CD14-positive monocyte (primary cell): Measurements from ENCODE around the gene CDH4. TPM values are rescaled to one million over a fixed set of nuclear protein-coding genes. Genes with fewer than 3 reads are reported as not detected.

ENCODE experiments used
- DNase-seq, 3 donors: peaks; one replicate each; pipeline ENCODE4 v3.0.0-alpha.2; 2011 to 2022
- H2AFZ ChIP-seq: 2 replicates; pipeline ENCODE4 v1.6.0; 2012; ENCODE audit warnings: mild to moderate bottlenecking, low read depth, low read length, inconsistent platforms; ENCODE audit not compliant: insufficient read depth, poor library complexity, severe bottlenecking
- H3K27ac ChIP-seq, 2 donors: 1 replicate in 1 of 2; 2 replicates in 1 of 2; pipeline ENCODE4 v1.5.1; 2012 to 2013; ENCODE audit warnings: low read length in 2 of 2, control low read depth in 1 of 2, inconsistent platforms in 1 of 2, low read depth in 1 of 2, mild to moderate bottlenecking in 1 of 2
- H3K27me3 ChIP-seq, 2 donors: one replicate each; pipeline versions ENCODE4 v1.6.0 to v1.6.1; 2011 to 2013; ENCODE audit warnings: low read length in 2 of 2; ENCODE audit not compliant: control insufficient read depth in 2 of 2, insufficient read depth in 2 of 2
- H3K36me3 ChIP-seq, 2 donors: replicated peaks in 1 of 2; 1 replicate in 1 of 2; 2 replicates in 1 of 2; pipeline versions ENCODE4 v1.5.1 to v1.6.1; 2012 to 2013; ENCODE audit warnings: low read length in 2 of 2, control low read depth in 1 of 2, inconsistent platforms in 1 of 2, mild to moderate bottlenecking in 1 of 2; ENCODE audit not compliant: insufficient read depth in 2 of 2, control insufficient read depth in 1 of 2
- H3K4me1 ChIP-seq, 2 donors: 1 replicate in 1 of 2; 2 replicates in 1 of 2; pipeline versions ENCODE4 v1.5.1 to v1.6.1; 2012 to 2013; ENCODE audit warnings: low read length in 2 of 2, control low read depth in 1 of 2, inconsistent platforms in 1 of 2, mild to moderate bottlenecking in 1 of 2, moderate library complexity in 1 of 2; ENCODE audit not compliant: insufficient read depth in 2 of 2, control insufficient read depth in 1 of 2
- H3K4me2 ChIP-seq: replicated peaks from 2 replicates; pipeline ENCODE3; 2012; ENCODE audit warnings: low read length, moderate library complexity, mild to moderate bottlenecking; ENCODE audit not compliant: poor library complexity, severe bottlenecking; ENCODE audit errors: extremely low read depth
- H3K4me3 ChIP-seq, 3 experiments: fragments of 200-600 bp in 1 of 3; sonication (generic) in 1 of 3; replicated peaks in 1 of 3; 1 replicate in 2 of 3; 2 replicates in 1 of 3; pipeline ENCODE4 v1.5.1; 2011 to 2013; ENCODE audit warnings: low read length in 3 of 3, mild to moderate bottlenecking in 3 of 3, control low read depth in 2 of 3, low read depth in 2 of 3, inconsistent platforms in 1 of 3, moderate library complexity in 1 of 3
- H3K79me2 ChIP-seq: 2 replicates; pipeline ENCODE4 v1.6.0; 2012; ENCODE audit warnings: mild to moderate bottlenecking, control low read depth, inconsistent platforms, low read length, moderate library complexity; ENCODE audit not compliant: insufficient read depth
- H3K9ac ChIP-seq: 2 replicates; pipeline ENCODE4 v1.6.0; 2017; ENCODE audit warnings: low read length, mild to moderate bottlenecking; ENCODE audit not compliant: insufficient read depth, poor library complexity, severe bottlenecking
- H3K9me3 ChIP-seq, 2 donors: replicated peaks in 1 of 2; 1 replicate in 1 of 2; 2 replicates in 1 of 2; pipeline versions ENCODE4 v1.5.1 to v1.6.1; 2012 to 2013; ENCODE audit warnings: low read length in 2 of 2, control low read depth in 1 of 2; ENCODE audit not compliant: control insufficient read depth in 1 of 2, insufficient read depth in 1 of 2
- H4K20me1 ChIP-seq: 2 replicates; pipeline ENCODE4 v1.6.0; 2012; ENCODE audit warnings: mild to moderate bottlenecking, low read length, control low read depth, moderate library complexity; ENCODE audit not compliant: insufficient read depth
- H3K27ac Mint-ChIP-seq, 7 donors: one replicate each; pipeline ENCODE4 v1.8.0; 2020; ENCODE audit warnings: mild to moderate bottlenecking in 7 of 7, mixed read lengths in 7 of 7, moderate library complexity in 6 of 7, inconsistent platforms in 2 of 7
- H3K27me3 Mint-ChIP-seq, 3 donors: one replicate each; pipeline ENCODE4 v1.8.0; 2021 to 2022; ENCODE audit warnings: low read depth in 3 of 3, mild to moderate bottlenecking in 3 of 3, mixed read lengths in 3 of 3, moderate library complexity in 3 of 3, inconsistent platforms in 1 of 3
- H3K36me3 Mint-ChIP-seq, 2 donors: one replicate each; pipeline ENCODE4 v1.8.0; 2020; ENCODE audit warnings: mixed read lengths in 2 of 2, inconsistent platforms in 1 of 2, mild to moderate bottlenecking in 1 of 2
- H3K4me1 Mint-ChIP-seq: one replicate; pipeline ENCODE4 v1.8.0; 2020; ENCODE audit warnings: mild to moderate bottlenecking, mixed read lengths
- H3K4me3 Mint-ChIP-seq, 2 donors: one replicate each; pipeline ENCODE4 v1.8.0; 2020; ENCODE audit warnings: mild to moderate bottlenecking in 2 of 2, mixed read lengths in 2 of 2, moderate library complexity in 1 of 2
- H3K9me3 Mint-ChIP-seq, 7 donors: one replicate each; pipeline ENCODE4 v1.8.0; 2020 to 2022; ENCODE audit warnings: mixed read lengths in 7 of 7, mild to moderate bottlenecking in 6 of 7, moderate library complexity in 6 of 7, inconsistent platforms in 2 of 7
- CTCF ChIP-seq: fragments of 200-600 bp; IDR thresholded peaks from one replicate; pipeline ENCODE4 v1.8.0; 2022; ENCODE audit warnings: antibody characterized with exemption, mild to moderate bottlenecking
- WGBS: methylation state at CpG from one replicate; pipeline ENCODE4 v1.1.5; 2013; ENCODE audit warnings: missing lambda C conversion rate; ENCODE audit not compliant: insufficient coverage; 5-methylcytosine and 5-hydroxymethylcytosine counted together
- intact Hi-C, 2 donors: fragments of 100-400 bp; cut with micrococcal nuclease; formaldehyde crosslinking; loops; one replicate each; pipeline versions ENCODE4 v1.15.0 to v1.15.1; 2023
- polyA plus RNA-seq, 3 donors: library from polyadenylated mRNA; depleted of rRNA in 1 of 3; unstranded in 2 of 3; stranded (reverse) in 1 of 3; fragments of 300-500 nt in 2 of 3; fragments of >200 nt in 1 of 3; fragmentation: Illumina TruSeq in 2 of 3; gene quantifications; 1 replicate in 2 of 3; 2 replicates in 1 of 3; pipeline ENCODE4 v1.2.3, GENCODE V29; 2012 to 2021

Gene CDH4
- polyA plus RNA-seq, 3 donors, result not detected

- Histone ChIP-seq H3K9ac (no peak overlapping the region), H3K27me3 (no peaks in the 10 kb centered on the region), H3K79me2 (no peaks in the 10 kb centered on the region), H4K20me1 (peaks cover 7% of the 10 kb centered on the region), H3K4me3 (no peak overlapping the region), H3K4me2 (no peak overlapping the region), H3K36me3 (peaks cover 32 to 52% of the 10 kb centered on the region in 2 donors), H3K4me1 (peaks cover 5 to 12% of the 10 kb centered on the region in 2 donors), H2AFZ (no peak overlapping the region), H3K9me3 (peaks cover 0 to 16% of the 10 kb centered on the region in 2 donors), H3K27ac (no peak overlapping the region)
- no peak overlapping the region for H3K4me3 Mint-ChIP-seq
- intact Hi-C loops, result no loop called here
- peaks cover 0 to 2% (median 1%) of the 10 kb centered on the region in 3 donors for H3K27me3 Mint-ChIP-seq
- H3K36me3 Mint-ChIP-seq, result peaks cover 54 to 75% of the 10 kb centered on the region in 2 donors
- peaks cover 15% of the 10 kb centered on the region for H3K4me1 Mint-ChIP-seq
- DNase-seq, result no peak
- H3K27ac Mint-ChIP-seq, result no peak overlapping the region
- no peak for TF ChIP-seq CTCF
- H3K9me3 Mint-ChIP-seq, result peaks cover 2 to 13% (median 7%) of the 10 kb centered on the region in 7 donors
- 100% methylated on average over 5 of the region's 6 CpGs for WGBS
These were observed 733.0 kb downstream of the CDH4 start for GRCh38 chr20:61985096-61985495.

GRCh38 chr20:61986762-61987321 is 734.8 kb downstream of the CDH4 start:
- no peak for TF ChIP-seq CTCF
- H3K27ac ChIP-seq, result no peak overlapping the region
- no peak overlapping the region for H2AFZ ChIP-seq
- DNase-seq, result no peak
- H3K27me3 Mint-ChIP-seq, result peaks cover 0 to 2% (median 1%) of the 10 kb centered on the region in 3 donors
- H3K4me3 ChIP-seq, result no peak overlapping the region
- peaks cover 5 to 7% of the 10 kb centered on the region in 2 donors for H3K4me1 ChIP-seq
- no peaks in the 10 kb centered on the region for H3K27me3 ChIP-seq
- H3K36me3 Mint-ChIP-seq, result peaks cover 64 to 79% of the 10 kb centered on the region in 2 donors
- H3K9ac ChIP-seq, result no peak overlapping the region
- H4K20me1 ChIP-seq, result no peaks in the 10 kb centered on the region
- WGBS, result 98% methylated on average over 15 of the region's 16 CpGs
- no peak overlapping the region for H3K4me3 Mint-ChIP-seq
- H3K4me2 ChIP-seq, result no peak overlapping the region
- H3K4me1 Mint-ChIP-seq, result peaks cover 7% of the 10 kb centered on the region
- H3K9me3 Mint-ChIP-seq, result peaks cover 13 to 26% (median 18%) of the 10 kb centered on the region in 7 donors
- intact Hi-C loops, result no loop called here
- peaks cover 42 to 60% of the 10 kb centered on the region in 2 donors for H3K36me3 ChIP-seq
- peak overlapping the region in 2 of 7 donors; percentile 1 to 51 for H3K27ac Mint-ChIP-seq
- H3K9me3 ChIP-seq, result peaks cover 6 to 18% of the 10 kb centered on the region in 2 donors
- no peaks in the 10 kb centered on the region for H3K79me2 ChIP-seq
